GM12801 (cell line): ENCODE measurements around the gene HMGA1.

ENCODE experiments used
- CTCF ChIP-seq: IDR thresholded peaks from one replicate; pipeline ENCODE4 v1.5.1; 2011; ENCODE audit warnings: control low read depth; ENCODE audit not compliant: insufficient read length; ENCODE audit errors: extremely low read depth

The HMGA1 gene

GRCh38 chr6:34239500-34239825, 2.8 kb downstream of the HMGA1 start:
- TF ChIP-seq CTCF, result no peak

DNA sequence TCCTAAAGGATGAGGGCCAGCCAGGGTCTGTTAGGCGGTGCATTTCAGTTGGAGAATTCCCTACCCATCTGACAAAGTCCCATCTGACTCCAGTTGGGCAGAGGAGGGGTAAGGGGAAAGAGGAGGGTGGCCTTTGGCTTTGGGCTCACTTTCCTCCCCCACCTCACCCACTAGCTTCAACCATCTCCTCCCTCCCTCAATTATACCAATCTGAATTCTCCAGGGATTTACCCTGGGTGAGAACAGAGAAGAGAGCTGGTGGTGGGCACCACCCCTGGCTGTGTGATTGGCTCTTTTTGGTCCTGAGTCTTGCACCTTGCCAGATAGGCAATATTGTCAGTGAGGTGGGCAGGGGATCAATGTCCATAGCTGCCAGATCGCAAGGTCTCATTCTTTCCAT, 3.2 kb downstream of the HMGA1 start:
- no peak for TF ChIP-seq CTCF

DNA sequence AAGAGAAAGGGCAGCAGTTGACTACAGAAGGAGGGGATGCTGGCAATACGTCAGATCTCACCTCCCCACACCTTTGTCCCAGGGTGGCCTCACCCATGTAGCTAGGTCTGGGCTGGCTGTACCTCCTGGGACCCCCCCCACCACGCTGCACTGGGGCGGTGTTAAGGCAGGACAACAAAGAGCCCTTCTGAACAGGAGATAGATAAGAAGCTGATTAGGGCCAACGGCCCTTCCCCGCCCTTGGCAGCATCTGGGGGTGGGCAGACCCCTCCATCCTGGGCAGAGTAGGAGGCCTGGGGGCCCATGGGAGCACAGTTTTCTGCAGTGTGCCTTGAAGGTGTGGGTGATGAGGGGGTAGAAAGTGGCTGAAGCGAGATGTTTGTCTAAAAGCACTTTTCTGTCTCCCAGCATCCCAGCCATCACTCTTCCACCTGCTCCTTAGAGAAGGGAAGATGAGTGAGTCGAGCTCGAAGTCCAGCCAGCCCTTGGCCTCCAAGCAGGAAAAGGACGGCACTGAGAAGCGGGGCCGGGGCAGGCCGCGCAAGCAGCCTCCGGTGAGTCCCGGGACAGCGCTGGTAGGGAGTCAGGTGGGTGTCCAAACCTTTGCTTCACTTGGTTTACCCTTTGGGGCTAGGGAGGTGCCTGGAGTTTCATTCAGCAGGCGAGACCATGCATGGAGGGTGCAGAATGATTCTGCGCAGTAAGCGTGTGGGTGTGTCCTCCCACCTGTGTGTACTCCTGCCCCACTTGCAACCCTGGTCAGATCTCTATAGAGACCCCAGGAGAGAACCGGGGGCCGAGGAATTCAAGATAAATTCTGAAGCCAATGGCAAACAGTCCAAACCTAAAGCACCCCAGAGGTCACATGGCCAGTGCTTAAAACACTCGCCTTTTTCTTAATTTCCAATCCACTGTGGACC, 3.9 kb downstream of the HMGA1 start:
- TF ChIP-seq CTCF, result no peak

DNA sequence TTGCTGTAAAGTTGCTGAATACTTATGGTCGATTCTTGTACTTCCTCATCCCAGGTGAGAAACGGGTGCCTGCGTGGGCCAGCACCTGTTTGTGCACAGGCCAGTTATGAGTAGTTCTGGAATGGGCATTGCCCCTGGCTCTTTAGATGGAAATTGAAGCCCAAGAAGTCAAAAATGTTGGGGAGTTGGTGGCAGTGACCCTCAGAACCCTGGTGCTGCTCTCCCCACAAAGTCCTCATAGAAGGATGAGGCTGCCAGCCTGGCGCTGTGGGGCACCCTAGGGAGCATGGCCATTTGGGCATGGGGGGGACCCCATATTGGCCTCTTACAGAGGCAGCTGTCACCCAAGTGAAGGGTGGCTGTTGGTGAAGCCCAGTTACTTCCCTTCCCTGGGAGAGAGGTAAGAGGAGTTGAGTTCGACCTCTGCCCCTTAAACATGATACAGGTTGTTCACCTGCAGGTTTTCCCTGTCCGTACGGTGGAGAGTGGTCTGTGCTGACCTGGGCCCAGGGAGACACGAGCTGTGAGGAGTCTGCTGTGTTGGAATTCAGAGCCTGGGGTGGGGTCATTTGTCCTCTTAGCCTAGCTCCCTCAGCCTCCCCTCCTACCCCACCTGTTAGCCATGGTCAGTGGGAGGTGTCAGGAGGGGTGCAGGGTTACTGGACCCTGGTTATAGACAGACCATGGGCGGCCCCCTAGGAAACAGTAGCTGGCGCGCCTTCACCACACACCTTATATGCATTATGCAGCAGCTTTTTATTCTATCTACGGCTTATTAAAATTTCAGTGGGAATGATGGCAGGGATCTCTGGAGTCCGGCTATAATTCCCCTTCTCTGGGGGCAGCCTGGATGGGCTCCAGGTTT, 4.9 kb downstream of the HMGA1 start:
- no peak for TF ChIP-seq CTCF

- no peak for TF ChIP-seq CTCF
Observed at GRCh38 chr6:34242252-34243130, 5.8 kb downstream of the HMGA1 start.

GRCh38 chr6:34243131-34243771, 6.6 kb downstream of the HMGA1 start:
- TF ChIP-seq CTCF, result no peak
